ENCODE data around the gene SH2D6.
A peak's percentile ranks its signal among the peaks of the same experiment; 100 is the strongest.
"Not testable (repeated sequence)": the region's sequence is repeated elsewhere in the genome, so short reads cannot be mapped to it uniquely, and the experiment has no call there.

SH2D6 gene

GRCh38 chr2:85418132-85419008 is at the start of gene SH2D6:
TSS of gene SH2D6 (plus strand) at chr2:85418714. CDS start at chr2:85429466, 10,752 bp downstream.
- peak; percentile 83 for DNase-seq (ENCODE audit: low read depth)

- no peak for DNase-seq (ENCODE audit: low read depth)
Measured at GRCh38 chr2:85368921-85369320, 49.6 kb upstream of the SH2D6 start.

GRCh38 chr2:85369500-85369899 is 49.0 kb upstream of the SH2D6 start:
- no peak for DNase-seq (ENCODE audit: low read depth)

GRCh38 chr2:85371045-85371444 is 47.5 kb upstream of the SH2D6 start:
- no peak for DNase-seq (ENCODE audit: low read depth)

GRCh38 chr2:85376291-85377065 is 42.0 kb upstream of the SH2D6 start:
- DNase-seq (ENCODE audit: low read depth): no peak

- no peak for DNase-seq (ENCODE audit: low read depth)
Measured at GRCh38 chr2:85377083-85377482, 41.4 kb upstream of the SH2D6 start.

GRCh38 chr2:85378257-85378656 is 40.3 kb upstream of the SH2D6 start:
- no peak for DNase-seq (ENCODE audit: low read depth)

- DNase-seq (ENCODE audit: low read depth): no peak
Measured at GRCh38 chr2:85380048-85380447, 38.5 kb upstream of the SH2D6 start.

- DNase-seq (ENCODE audit: low read depth): not testable (repeated sequence)
Measured at GRCh38 chr2:85383151-85383550, 35.4 kb upstream of the SH2D6 start.

- DNase-seq (ENCODE audit: low read depth): no peak
Measured at GRCh38 chr2:85383850-85384249, 34.7 kb upstream of the SH2D6 start.

- DNase-seq (ENCODE audit: low read depth): no peak
Measured at GRCh38 chr2:85385746-85386145, 32.8 kb upstream of the SH2D6 start.

- no peak for DNase-seq (ENCODE audit: low read depth)
Measured at GRCh38 chr2:85387754-85388153, 30.8 kb upstream of the SH2D6 start.

GRCh38 chr2:85388878-85389538 is 29.5 kb upstream of the SH2D6 start:
- DNase-seq (ENCODE audit: low read depth): no peak

GRCh38 chr2:85390941-85391669 is 27.4 kb upstream of the SH2D6 start:
- no peak for DNase-seq (ENCODE audit: low read depth)

- no peak for DNase-seq (ENCODE audit: low read depth)
Measured at GRCh38 chr2:85393836-85394235, 24.7 kb upstream of the SH2D6 start.

GRCh38 chr2:85394261-85394681 is 24.2 kb upstream of the SH2D6 start:
- DNase-seq (ENCODE audit: low read depth): no peak

GRCh38 chr2:85394976-85395375 is 23.5 kb upstream of the SH2D6 start:
- no peak for DNase-seq (ENCODE audit: low read depth)

GRCh38 chr2:85395912-85396475 is 22.5 kb upstream of the SH2D6 start:
- no peak for DNase-seq (ENCODE audit: low read depth)

GRCh38 chr2:85396531-85397470 is 21.7 kb upstream of the SH2D6 start:
- DNase-seq (ENCODE audit: low read depth): no peak

- no peak for DNase-seq (ENCODE audit: low read depth)
Measured at GRCh38 chr2:85397925-85398331, 20.6 kb upstream of the SH2D6 start.
